Stimulated activated CD4-positive, alpha-beta T cell treated with anti-CD3 and anti-CD28 coated beads, Interleukin-1b, Interleukin-23, amount 100 ng/mL, for 48 hours (primary cell): ENCODE data around the gene KLHL1.

ENCODE experiments used
- DNase-seq: peaks from one replicate; pipeline ENCODE4 v3.0.0-alpha.2; 2020

The KLHL1 gene

GRCh38 chr13:70014337-70014736 lies 93.9 kb downstream of the KLHL1 start:
- no peak for DNase-seq

DNA sequence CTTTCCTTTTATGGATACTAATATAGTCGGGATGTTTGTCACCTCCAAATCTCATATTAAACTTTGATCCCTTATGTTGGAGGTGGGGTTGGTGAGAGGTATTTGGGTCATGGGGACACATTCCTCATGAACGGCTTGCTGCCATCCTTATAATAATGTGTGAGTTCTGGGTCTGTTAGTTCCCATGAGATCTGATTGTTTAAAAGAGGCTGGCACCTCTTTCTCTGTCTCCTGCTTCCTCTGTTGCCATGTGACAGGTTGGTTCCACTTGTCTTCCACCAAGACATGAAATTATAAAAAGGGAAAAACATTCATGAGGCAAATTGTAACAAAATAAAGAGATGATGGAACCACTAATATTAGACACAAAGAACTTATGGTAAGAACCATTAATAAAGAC lies 108.4 kb downstream of the KLHL1 start:
- DNase-seq, result no peak

- no peak for DNase-seq
Measured at GRCh38 chr13:69997061-69997460, 111.2 kb downstream of the KLHL1 start.

- DNase-seq, result no peak
Measured at GRCh38 chr13:69980799-69981198, 127.5 kb downstream of the KLHL1 start.

- DNase-seq, result no peak
Measured at GRCh38 chr13:69975496-69975895, 132.8 kb downstream of the KLHL1 start.

DNA sequence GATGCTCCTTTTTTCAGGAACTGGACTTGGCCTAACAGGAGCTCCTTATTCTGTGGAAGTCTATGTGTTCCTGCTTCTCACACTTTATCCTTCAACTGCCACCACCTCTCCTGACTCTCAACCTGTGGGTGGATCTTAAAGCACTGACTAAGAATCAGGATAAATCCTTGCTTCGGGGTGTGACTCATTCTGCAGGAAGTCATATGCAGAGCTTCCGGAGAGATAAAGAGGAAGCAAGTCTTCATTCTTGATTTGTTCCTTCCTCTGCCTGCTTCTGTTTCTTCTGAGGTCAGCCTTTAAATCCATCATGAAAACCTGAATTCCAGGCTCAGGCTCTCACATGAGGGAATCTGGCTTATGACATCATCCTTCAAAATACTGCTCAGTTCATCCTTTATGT lies 137.7 kb downstream of the KLHL1 start:
- no peak for DNase-seq

- no peak for DNase-seq
Measured at GRCh38 chr13:69959046-69959445, 149.2 kb downstream of the KLHL1 start.

- no peak for DNase-seq
Measured at GRCh38 chr13:69956839-69957238, 151.4 kb downstream of the KLHL1 start.

GRCh38 chr13:69956349-69956748 lies 151.9 kb downstream of the KLHL1 start:
- no peak for DNase-seq

- DNase-seq, result no peak
Measured at GRCh38 chr13:69955271-69955670, 153.0 kb downstream of the KLHL1 start.

DNA sequence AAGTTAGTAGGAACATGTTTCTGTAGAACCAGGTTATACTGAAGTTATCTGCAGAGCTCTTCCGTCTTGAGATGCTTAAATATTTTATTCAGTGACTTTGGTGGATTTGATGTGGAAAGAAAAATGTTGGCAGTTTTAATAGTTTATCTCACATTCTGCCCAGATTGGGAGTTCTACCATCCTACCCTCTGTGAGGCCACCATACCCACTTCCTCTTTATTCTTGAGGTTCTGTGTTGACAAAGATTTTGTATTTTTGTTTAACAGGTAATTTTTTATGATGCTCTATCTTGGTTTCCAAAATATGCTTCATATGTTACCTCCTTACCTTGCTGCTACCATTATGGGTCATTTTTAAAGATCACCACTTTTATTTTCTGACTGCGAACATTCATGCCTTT lies 156.8 kb downstream of the KLHL1 start:
- no peak for DNase-seq

GRCh38 chr13:69950160-69950559 lies 158.1 kb downstream of the KLHL1 start:
- DNase-seq, result no peak

DNA sequence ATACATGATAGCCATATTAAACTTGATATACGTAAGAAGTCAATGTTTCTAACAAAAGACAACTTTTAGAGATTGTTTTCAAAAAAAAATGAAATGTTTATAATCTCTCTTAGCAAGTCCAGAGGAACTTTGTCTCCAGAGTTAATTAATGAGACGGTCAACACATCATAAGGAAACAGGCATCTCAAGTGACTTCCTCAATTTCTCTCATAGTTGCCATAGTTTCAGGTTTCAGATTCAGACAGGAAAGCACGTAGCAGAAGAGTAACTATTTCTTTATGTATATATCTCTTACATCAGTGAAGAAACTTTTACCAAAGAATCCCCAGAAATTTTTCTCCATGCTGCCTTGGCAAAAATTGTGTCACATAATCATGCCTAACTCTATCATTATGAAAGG lies 160.2 kb downstream of the KLHL1 start:
- DNase-seq, result no peak

DNA sequence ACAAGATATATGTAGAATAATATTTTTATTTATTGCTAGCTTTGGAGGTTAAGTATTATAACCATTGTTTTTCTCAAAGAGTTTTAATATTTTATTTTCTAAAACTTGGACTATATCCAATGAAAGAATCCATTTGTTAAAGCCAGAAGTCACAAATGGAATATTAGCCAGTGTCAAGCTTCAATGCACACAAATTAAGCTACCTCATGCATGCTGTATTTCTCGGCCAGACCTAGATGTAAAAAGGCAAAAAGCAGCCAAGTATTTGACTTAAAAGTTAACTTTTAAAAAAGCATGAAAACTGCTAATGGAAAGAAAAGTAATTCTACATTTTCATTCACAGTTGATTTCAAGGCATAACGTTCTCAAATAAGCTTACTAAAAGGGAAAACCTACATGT lies 160.7 kb downstream of the KLHL1 start:
- no peak for DNase-seq

DNA sequence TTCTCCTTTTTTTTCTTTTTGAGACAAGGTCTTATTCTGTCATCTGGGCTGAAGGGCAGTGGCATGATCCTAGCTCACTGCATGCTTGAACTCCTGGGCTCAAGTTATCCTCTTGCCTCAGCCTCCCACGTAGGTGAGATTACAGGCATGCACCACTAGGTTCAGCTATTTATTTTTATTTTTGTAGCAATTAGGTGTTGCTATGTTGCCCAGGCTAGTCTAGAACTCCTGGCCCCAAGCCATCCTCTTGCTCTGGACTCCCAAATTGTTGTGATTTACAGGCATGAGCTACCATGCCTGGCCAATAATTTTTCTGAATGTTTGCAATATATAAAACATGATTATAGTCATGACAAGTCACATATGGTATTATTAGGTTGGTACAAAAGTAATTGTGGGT lies 161.7 kb downstream of the KLHL1 start:
- no peak for DNase-seq

DNA sequence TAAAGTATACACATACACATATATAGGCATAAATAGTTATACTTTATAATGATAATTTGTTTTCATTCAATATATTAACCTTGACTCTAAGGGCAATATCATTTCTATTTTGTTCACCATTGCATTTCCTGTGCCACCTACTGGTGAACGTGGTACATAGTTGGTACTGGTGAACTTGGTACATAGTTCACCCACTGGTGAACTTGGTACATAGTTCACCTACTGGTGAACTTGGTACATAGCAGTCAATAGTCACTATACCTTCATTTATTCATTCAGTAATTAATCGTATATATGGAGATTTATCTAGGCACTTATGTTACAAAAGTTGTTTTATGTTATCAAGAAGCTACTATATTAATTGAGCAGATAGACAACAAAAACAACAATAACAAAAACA lies 173.2 kb downstream of the KLHL1 start:
- no peak for DNase-seq

- no peak for DNase-seq
Measured at GRCh38 chr13:69928262-69928661, 180.0 kb downstream of the KLHL1 start.

DNA sequence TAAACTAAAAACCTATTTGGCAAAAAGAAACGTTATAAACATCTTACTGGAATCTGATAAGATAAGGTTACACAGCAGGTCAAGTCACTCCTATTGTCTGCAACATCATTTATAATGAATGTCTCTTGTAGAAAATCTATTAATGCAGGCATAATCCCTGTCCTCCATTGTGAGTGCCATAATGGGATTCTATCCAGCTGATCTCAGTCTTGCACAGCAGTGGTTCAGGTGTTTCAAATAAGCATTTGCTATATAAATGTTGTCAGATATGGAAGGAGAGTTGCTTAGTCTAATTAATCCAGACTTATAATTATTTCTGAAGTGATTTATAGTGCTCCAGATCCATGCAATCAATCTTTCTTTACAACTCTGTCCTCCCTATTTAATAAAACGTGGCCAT lies 187.1 kb downstream of the KLHL1 start:
- DNase-seq, result no peak

GRCh38 chr13:69912630-69913029 lies 195.6 kb downstream of the KLHL1 start:
- DNase-seq, result no peak

GRCh38 chr13:69910800-69911199 lies 197.5 kb downstream of the KLHL1 start:
- no peak for DNase-seq

- DNase-seq, result no peak
Measured at GRCh38 chr13:69904784-69905183, 203.5 kb downstream of the KLHL1 start.

DNA sequence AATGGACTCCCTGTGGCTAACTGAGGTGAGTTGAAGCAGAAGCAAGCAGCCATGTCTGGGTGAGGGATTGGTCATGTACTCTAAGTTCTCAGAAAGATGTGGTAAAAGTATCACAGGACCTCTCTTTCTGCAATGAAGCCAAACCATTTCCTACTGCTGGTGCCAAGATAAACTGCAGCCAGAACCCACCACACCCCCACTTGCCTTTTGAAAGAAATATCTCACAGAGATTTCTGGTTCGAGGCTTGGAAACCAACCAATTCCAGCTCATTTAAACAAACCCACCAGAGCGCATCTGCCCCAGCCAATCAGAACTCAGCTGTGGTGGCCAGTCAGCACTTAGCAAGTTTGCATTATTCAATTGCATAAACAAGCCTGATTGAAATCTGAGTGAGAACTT lies 205.2 kb downstream of the KLHL1 start:
- no peak for DNase-seq

DNA sequence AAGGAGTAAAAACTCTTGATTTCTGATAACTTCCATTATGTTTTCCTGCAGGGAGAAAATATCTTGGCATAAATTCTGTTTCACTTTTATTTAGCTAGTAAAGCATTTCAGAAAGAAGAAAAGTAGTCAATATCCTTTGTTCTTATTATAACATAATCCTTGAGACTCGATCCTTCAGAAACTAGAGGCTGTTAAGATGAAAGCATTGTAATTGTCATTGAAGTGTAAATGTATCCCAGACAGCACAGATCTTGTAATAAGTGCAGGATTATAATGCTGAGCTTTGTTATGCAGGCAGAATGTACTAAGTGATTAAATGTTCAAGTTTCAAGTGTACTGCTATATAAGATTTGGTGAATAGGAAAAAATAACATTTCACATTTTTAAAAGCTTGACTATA lies 225.8 kb downstream of the KLHL1 start:
- DNase-seq, result no peak

DNA sequence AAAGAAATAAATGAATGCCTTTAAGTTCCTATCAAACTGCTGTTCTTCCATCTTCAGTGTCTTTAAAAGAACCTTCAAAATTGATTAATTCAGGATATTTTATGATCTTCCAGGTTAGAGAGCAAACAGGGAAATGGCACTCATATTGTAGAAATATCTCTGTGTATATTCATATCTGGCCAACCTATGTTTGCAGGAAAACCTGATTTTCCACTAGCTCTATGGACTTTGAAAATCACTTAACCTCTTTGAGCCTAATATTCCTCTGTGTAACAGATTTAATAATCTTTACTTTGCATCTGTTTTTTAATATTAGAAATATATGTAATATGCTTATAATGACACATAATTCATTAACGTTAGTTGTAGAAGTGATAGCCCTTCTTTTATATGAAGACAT lies 228.3 kb downstream of the KLHL1 start:
- no peak for DNase-seq

- DNase-seq, result no peak
Measured at GRCh38 chr13:69872321-69873047, 235.8 kb downstream of the KLHL1 start.

- DNase-seq, result no peak
Measured at GRCh38 chr13:69866555-69866954, 241.7 kb downstream of the KLHL1 start.
